ENCODE data around the gene USH2A.

- TF ChIP-seq EP300 (IDR thresholded peaks at IDR 0.05; ENCODE audit: borderline replicate concordance): no peak
- TF ChIP-seq TEAD4 (IDR thresholded peaks at IDR 0.05): no peak
- TF ChIP-seq CEBPB (IDR thresholded peaks at IDR 0.05): no peak
- TF ChIP-seq CREB1 (IDR thresholded peaks at IDR 0.05; ENCODE audit: low read depth): no peak
- TF ChIP-seq USF1 (IDR thresholded peaks at IDR 0.05): no peak
- TF ChIP-seq MAX (IDR thresholded peaks at IDR 0.05): no peak
- no peak for TF ChIP-seq ZBTB7A (IDR thresholded peaks at IDR 0.05; ENCODE audit: low read depth)
- TF ChIP-seq RAD21 (IDR thresholded peaks at IDR 0.05; ENCODE audit: low read depth): no peak
- TF ChIP-seq REST (IDR thresholded peaks at IDR 0.05; ENCODE audit: low read depth): no peak
- no peak for TF ChIP-seq YY1 (IDR thresholded peaks at IDR 0.05; ENCODE audit: low read depth)
- TF ChIP-seq FOXM1 (IDR thresholded peaks at IDR 0.05; ENCODE audit: borderline replicate concordance, low read depth): no peak
- TF ChIP-seq TAF1 (IDR thresholded peaks at IDR 0.05; ENCODE audit: low read depth): no peak
Measured at GRCh38 chr1:215807218-215807617, 616.0 kb downstream of the USH2A start.
